GM19239 (cell line): ENCODE data around the gene PDZRN4.
"Not testable (repeated sequence)": the region's sequence is repeated elsewhere in the genome, so short reads cannot be mapped to it uniquely, and the experiment has no call there.

Experiments used
- DNase-seq: peaks from one replicate; pipeline ENCODE4 v3.0.0; 2011; ENCODE audit warnings: low spot score; ENCODE audit not compliant: insufficient read length
- FAIRE-seq: peaks from 2 replicates; lab custom pipeline; 2011; peaks lifted over from hg19 to GRCh38; lab: Jason Lieb, UNC

Gene PDZRN4

DNA sequence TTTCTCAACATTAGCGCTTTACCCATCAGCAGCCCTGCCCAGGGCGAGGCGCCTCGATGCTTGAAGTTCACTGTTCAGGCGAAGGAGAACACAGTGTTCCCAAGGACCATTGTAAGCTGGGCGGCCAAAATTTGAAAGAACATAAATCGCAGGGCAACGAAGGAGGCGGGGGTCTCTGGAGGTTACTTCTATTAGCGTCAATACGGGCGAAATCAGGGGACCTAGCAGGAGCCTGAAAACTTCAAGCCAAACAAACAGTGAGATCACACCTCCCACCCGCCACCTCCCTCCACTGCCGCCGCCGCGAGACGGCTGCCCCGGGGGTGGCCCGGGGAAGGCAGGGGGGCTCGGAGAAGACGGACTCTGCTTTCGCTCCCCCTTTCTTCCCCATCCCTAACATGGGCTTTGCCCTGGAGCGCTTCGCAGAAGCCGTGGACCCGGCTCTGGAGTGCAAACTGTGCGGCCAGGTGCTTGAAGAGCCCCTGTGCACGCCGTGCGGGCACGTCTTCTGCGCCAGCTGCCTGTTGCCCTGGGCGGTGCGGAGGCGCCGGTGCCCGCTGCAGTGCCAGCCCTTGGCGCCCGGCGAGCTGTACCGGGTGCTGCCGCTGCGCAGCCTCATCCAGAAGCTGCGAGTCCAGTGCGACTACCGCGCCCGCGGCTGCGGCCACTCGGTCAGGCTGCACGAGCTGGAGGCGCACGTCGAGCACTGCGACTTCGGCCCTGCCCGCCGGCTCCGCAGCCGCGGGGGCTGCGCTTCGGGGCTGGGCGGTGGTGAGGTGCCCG is at the start of gene PDZRN4:
PDZRN4 (plus strand) TSS at position 263 of the 783 bp plus-strand sequence.
- DNase-seq (no peak), FAIRE-seq (no peak)

DNA sequence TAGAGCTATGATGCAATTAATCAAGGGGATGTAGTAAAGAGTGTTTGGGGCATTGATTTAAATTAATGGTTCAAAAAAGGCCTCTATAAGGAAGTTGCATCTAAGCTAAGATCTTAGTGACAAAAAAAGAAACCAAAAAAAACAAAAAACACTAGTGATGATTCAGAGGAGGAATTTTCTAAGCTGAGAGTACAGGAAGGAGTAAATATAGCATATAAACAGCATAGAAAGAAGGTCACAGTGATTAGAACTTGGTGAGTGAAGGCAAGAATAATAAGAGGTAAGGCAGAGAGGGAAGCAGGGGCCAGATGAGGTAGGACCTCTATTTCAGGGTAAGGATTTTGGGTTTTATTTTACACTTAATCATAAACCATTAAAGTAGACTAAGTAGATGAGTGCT is 48.0 kb upstream of the PDZRN4 start:
- FAIRE-seq, result no peak
- no peak for DNase-seq

DNA sequence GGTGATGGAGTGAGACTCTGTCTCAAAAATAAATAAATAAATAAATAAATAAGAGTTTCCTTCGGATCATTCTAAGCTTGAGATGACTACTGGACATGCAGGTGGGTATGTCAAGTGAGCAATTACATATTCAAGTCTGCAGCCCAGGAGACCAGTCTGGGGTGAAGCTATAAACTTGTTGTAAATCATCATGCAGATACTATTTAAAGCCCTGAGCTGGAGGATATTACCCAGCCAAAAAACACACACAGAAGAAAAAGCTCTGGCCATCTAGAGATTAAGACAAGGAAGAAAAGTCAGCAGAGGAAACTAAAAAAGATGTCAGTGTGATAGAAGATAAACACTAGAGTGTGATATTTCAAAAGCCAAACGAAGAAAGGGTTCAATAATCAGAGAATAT is 47.0 kb upstream of the PDZRN4 start:
- FAIRE-seq (no peak), DNase-seq (no peak)

DNA sequence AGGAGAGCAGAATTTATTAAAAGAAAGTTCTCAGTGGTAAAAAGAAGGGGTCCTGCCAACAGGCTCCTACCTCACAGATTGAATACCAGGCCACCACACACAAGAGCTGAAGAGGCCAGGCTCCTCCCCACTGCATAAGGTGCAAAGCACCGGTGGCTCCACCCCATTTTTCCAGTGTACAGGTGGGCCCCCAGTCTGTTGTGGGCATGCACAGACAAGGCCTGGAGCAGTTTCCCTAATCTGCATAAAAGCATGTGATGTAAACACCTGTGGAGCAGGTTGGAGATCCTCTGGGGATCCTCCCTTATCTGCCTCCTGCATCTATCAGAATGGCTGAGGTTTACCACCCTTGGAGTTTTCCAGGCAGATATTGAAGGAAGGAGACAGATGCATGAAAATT is 45.7 kb upstream of the PDZRN4 start:
- FAIRE-seq, result no peak
- no peak for DNase-seq

DNA sequence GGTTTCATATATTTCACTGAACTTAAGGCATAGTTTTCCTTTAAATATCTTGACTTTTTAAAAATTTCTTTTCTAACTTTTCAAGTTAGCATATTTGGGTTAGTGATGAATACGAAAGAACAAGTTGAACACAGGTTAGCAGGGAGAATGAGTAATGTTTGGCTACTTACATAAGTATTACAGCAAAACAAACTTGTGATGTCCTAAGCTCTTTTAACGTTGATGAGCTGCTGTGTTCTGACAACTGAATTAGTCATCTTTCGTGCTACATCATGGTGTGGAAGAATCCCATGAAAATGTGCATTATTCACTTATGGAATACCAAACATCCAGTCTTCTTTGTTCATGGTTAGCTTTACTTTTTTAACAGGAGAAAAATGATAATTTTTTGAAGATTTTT is 36.3 kb upstream of the PDZRN4 start:
- no peak for FAIRE-seq
- DNase-seq, result no peak

DNA sequence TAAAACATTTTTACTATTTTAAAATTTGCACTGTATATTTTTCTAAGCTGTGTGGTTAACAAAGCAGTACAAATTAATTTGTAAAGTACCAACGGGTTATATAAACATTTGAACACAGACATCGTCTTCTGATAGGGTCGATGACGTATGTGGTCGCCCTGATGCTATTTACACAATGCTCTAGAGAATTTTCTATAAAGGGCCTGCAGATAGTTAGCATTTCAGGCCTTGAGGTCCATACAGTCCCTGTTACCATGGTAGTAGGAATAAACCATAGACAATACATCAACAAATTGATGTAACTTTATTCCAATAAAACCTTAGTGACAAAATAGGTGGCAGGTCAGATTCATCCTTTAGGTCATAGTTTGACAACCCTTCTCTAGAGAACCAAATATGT is 25.7 kb upstream of the PDZRN4 start:
- FAIRE-seq (no peak), DNase-seq (no peak)

DNA sequence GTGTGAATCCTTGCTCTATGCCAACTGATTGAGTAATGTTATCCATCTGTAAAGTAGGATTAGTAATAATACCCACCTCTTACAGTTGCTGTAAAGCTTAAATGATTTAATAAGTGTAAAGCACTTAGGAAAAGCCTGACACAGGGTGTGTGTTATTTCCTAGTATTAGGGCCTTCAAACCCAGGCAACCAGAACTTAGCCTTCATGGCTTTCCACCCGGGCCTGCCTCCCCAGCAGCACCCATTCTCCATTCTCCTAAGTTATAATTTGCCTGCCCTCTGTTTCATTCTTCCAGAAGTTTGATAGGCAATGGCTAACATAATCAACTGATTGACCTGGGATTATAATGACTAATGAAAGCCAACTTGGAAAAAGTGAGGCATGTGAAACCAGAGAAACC is 20.4 kb upstream of the PDZRN4 start:
- DNase-seq (no peak), FAIRE-seq (no peak)

DNA sequence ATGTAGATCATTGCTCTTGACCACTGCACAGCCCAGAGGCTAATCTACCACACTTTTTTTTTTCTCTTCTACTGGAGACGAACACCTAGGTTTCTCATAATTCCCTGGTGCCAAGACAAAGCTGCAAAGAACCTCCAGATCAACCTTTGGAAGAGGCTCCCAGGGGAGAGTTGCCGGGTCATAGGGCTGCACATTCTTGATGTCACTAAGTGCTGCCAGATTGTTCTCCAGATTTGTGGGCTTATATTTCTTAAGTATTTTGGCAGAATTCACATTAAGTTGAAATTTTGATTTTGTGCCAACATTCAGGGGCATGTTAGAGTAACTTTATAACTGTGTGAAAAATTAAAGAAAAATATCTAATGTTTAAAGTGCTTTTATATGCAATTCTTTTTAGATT is 13.5 kb upstream of the PDZRN4 start:
- no peak for FAIRE-seq
- no peak for DNase-seq

DNA sequence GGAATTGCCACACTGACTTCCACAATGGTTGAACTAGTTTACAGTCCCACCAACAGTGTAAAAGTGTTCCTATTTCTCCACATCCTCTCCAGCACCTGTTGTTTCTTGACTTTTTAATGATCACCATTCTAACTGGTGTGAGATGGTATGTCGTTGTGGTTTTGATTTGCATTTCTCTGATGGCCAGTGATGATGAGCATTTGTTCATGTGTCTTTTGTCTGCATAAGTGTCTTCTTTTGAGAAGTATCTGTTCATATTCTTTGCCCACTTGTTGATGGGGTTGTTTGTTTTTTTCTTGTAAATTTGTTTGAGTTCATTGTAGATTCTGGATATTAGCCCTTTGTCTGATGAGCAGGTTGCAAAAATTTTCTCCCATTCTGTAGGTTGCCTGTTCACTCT is 8.6 kb upstream of the PDZRN4 start:
- DNase-seq, FAIRE-seq: not testable (repeated sequence)

DNA sequence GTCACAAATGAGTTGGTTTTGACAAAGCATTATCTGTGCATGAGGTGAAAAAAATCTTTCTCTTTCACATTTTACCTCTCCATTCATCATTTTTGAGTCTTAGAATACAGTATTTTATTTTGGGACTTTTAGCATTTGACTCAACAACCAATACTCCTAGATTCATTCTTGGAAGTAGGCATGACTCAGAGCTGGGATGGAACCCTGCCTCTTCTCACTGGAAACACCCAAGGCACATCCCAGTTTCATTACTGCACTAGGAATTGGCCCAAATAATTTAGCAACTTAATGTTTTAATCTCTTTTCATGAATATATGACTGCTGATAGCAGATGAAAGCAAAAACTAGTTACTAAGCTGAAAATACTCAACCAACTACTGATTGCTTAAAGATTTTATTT is 3.3 kb upstream of the PDZRN4 start:
- DNase-seq, result no peak
- FAIRE-seq, result no peak

DNA sequence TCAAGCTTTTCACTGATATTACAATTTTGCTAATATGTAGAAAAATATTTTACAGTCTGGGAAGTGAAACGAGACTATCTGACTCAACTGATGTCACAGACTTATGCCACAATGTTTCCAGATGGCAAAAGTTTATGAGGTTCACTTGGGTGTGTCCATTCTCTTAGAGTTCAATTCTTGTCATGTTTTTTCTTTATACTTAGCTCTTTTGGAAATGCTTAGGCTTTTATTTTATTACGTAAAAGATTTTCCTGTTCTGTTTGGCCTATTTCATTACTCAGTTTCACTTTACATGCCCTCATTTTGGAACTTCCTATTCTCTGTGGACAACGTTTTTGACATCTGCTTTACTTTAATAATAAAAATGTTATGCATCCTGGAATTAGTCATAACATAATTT is 2.1 kb upstream of the PDZRN4 start:
- FAIRE-seq, result no peak

DNA sequence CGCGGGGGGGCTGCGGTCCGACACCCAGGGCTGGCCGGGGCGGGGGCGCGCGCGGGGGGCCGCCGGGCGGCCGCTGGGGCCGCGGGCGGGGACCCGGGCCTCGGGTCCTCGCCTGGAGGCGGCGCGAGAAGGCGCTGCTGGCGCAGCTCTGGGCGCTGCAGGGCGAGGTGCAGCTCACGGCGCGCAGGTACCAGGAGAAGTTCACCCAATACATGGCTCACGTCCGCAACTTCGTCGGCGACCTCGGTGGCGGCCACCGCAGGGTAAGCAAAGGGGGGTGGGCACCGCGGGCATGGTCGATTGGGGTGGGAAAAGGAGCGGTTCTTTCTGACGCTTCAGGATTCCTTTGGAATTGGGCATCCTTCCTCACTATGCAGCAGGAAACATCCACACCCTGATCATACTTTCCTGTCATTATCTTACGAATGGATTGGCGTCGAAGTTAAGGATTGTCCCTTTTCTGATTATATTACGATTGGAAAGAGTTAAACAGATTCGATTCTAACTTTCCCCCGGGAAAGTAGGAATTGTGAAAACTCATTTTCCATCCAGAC is 798 bp downstream of the PDZRN4 start:
- DNase-seq, result no peak
- FAIRE-seq, result no peak

More for the DNA sequence above, 2.1 kb upstream of the PDZRN4 start:
- no peak for DNase-seq

DNA sequence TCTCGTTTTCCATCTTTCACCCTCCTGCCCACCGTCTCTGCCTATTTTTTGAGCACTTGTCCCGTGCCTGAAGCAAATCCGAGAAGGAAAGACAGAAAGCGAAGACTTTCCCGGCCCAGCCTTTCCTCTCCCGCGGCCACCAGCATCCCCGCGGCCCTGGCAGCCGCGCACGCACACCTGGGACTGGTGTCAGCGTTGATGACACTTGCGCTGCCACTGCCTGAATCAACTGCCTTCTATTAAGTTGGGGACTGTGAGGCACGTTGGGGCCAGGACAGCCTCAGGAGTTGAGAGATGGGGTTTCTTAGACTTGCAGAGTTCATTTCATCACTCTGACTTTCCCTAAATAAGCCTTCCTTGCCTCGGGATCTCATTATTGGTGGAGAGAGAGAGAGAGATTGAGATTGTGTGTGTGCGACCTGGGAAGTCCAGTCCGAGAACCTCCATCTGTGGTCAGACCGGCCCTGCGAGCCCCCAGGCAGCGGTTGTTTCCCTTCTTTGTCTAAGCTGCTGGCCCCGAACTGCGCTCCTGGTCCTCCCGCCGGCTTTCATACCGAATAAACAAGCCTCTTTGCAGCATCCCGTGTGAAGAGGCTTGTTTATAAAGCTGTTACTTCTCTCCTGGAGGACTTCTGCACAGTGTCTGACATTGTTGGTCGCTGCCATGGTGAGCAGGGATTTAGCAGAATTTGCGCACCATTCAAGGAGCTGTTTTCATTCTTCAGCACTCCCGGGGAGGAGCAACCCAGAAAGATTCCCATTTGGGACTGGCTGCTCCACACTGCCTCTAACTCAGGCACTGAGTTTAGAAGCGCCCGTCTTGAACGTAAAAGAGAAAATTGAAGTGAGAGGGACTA is 1.5 kb downstream of the PDZRN4 start:
- no peak for DNase-seq
- no peak for FAIRE-seq

DNA sequence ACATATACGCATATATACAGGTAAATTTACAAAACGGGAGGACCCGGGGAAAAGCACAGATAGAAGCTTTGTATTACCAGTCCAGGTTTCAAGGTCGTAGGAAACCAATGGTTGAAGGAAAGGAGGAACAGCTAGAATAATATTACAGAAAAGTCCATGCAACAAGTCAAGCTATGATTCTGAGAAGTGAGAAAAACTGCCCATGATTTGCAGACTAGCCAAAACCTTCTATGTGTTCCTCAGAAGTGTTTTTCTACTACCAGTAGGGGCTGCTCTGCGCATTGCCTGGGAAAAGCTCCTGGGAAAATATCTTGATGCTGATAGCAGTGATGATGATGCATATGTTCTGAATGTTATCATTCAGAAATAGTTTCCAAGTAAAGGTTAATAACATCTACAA is 2.2 kb downstream of the PDZRN4 start:
- DNase-seq (no peak), FAIRE-seq (no peak)

DNA sequence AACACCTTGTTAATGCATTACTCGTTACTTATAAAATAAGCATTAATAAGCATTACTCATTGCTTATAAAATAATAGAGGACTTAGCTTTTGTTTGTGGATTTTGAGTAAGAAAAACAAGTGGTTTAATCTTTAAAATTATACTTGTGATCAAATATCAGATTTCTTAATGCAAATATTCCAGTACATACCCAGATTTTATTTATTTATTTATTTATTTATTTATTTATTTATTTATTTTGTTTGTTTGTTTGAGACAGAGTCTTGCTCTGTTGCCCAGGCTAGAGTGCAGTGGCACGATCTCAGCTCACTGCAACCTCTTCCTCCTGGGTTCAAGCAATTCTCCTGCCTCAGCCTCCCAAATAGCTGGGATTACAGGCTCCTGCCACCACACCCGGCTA is 3.4 kb downstream of the PDZRN4 start:
- DNase-seq, FAIRE-seq: not testable (repeated sequence)

DNA sequence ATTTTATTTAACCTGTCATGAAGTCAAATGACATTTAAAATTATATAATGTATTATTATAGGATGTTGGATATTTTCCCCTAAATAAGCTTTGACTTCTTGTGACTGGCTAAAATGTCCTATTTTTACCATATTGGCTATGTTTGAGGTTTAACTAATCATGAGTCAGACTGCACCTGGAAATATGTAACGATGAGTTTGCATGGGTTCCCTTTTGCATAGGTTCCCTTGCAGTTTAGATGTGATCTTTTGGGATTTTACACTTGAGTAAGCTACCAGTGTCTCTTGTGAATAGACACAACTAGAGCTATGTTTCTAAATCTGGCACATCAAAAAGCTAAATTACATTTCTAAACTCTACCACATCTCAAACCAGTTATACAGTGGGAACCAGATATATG is 5.2 kb downstream of the PDZRN4 start:
- DNase-seq, result no peak

DNA sequence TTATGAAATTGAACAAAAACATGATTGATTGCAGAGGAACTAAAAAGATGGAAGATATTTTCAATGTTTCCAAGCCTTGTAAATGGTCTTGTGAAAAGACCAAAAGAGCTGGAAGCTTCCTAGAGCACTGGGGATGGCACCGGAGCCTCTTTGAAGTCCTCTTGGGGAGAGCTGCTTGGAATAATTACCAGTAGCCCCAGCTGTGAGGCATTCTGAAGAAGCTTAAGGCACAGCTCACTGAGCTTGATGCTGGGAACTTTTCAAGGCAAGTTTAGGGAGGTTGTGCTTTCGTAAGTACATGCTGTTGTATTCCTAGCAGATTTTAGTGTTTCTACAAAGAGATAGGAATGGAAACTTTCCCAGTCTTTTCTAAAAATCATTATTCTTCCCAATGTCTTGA is 13.9 kb downstream of the PDZRN4 start:
- DNase-seq, result no peak
- no peak for FAIRE-seq

More for the DNA sequence above, 5.2 kb downstream of the PDZRN4 start:
- FAIRE-seq, result no peak

DNA sequence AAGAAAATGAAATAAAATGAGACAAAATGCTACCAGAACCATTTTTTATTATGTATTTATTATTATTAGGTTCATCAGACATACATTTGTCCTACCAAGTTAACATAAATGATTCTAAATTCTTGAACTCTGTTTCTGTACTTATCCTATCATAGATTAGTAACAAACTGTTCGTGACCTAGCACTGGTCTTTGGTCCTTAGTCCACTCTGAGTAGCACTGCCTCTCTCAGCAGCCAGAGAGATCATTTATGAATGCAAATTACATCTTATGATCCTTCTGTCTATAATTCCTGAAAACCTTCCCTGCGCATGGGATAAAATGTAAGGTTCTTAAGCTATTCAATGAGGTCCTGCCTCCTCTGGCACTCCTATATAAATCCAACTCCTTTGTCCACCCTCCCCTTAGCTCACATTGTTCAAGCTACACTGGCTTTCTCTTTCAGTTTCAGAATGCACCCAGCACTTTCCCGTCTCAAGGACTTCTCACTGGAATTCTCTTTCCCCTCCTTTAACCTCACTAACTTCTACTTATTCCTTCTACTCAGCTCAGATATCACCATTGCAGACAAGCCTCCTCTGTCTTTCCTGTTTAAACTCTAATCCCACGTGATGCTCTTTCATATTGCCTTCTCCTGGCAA is 17.1 kb downstream of the PDZRN4 start:
- no peak for DNase-seq
- no peak for FAIRE-seq

DNA sequence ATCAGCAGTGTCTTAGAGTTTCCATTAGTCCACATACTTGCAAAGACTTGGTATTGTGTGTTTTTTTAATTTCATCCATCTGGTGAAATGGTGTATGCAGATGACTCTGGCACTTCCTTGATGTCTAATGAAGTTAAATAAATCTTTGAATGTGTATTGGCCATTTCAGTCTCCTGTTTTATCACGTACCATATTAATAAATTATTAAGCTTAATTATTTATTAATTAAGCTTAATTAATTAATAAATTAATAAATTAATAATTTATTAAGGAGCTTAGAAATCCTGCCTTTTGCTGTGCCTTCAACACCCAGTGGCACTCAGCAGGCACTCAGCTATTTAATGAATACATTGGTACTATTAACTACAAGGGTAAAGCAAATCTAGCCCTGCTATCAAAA is 18.2 kb downstream of the PDZRN4 start:
- DNase-seq (no peak), FAIRE-seq (no peak)

DNA sequence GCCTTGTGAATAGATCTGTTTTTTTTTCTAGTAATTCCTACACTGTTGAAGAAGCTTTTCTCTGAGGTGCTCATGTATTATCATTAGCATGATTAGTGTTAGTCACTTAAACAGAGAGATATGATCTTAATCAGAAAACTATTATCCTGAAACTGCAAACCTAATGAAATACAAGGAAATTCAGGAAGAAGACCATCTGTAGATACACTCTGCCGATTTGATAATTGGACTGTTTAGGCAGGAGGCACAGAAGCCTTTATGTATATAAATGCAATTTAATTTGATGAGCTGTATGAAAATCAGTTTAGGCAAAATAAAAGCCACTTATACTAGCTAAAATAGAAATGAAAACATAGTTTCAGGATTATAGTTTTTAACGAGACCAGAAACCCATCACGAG is 23.3 kb downstream of the PDZRN4 start:
- no peak for FAIRE-seq
- DNase-seq, result no peak

DNA sequence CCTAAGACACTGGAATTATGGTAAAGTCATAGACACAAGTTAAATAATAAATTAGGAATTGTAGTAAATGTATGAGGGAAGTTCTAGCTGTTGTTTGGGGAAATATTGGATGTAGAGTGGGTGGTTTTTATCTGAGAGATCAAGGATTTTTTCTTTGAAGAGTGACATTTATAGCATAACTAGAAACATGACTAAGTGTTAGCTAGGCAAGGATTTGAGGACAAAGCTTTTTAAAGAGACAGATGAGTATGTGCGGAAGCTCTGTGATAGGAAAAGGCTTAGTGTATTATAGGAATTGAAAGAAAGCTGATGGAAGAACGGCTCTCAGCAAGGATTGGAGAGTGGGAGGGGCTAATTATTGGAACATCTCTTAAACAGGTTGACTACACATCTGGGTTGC is 24.5 kb downstream of the PDZRN4 start:
- DNase-seq (no peak), FAIRE-seq (no peak)
